ENCODE data around the gene EMX1.

Gene EMX1

GRCh38 chr2:72979896-72980295 lies 62.6 kb downstream of the EMX1 start:
- Mint-ChIP-seq H3K36me3 (ENCODE audit: insufficient read depth) (peaks cover 6% of the 10 kb centered on the region), H3K27ac (ENCODE audit: low read depth) (no peak overlapping the region), H3K4me3 (no peak overlapping the region), H3K4me1 (no peaks in the 10 kb centered on the region), H3K27me3 (no peaks in the 10 kb centered on the region), H3K9me3 (no peaks in the 10 kb centered on the region)
- DNase-seq (ENCODE audit: low spot score in 2 of 2) = no peak
- no peak for ATAC-seq (replicated peaks; ENCODE audit: extremely low read depth, poor library complexity, severe bottlenecking)

- Mint-ChIP-seq H3K36me3 (ENCODE audit: insufficient read depth) (peaks cover 6% of the 10 kb centered on the region), H3K27me3 (no peaks in the 10 kb centered on the region), H3K27ac (ENCODE audit: low read depth) (no peak overlapping the region), H3K4me1 (no peaks in the 10 kb centered on the region), H3K4me3 (no peak overlapping the region), H3K9me3 (no peaks in the 10 kb centered on the region)
- DNase-seq (ENCODE audit: low spot score in 2 of 2) (no peak), ATAC-seq (replicated peaks; ENCODE audit: extremely low read depth, poor library complexity, severe bottlenecking) (no peak)
Measured at GRCh38 chr2:72980535-72981217, 63.4 kb downstream of the EMX1 start.

GRCh38 chr2:72981536-72981935 lies 64.2 kb downstream of the EMX1 start:
- DNase-seq (ENCODE audit: low spot score in 2 of 2) = no peak
- Mint-ChIP-seq H3K4me3 (no peak overlapping the region), H3K4me1 (no peaks in the 10 kb centered on the region), H3K27me3 (no peaks in the 10 kb centered on the region), H3K9me3 (no peaks in the 10 kb centered on the region), H3K36me3 (ENCODE audit: insufficient read depth) (peaks cover 6% of the 10 kb centered on the region), H3K27ac (ENCODE audit: low read depth) (no peak overlapping the region)
- no peak for ATAC-seq (replicated peaks; ENCODE audit: extremely low read depth, poor library complexity, severe bottlenecking)

GRCh38 chr2:72982219-72982618 lies 64.9 kb downstream of the EMX1 start:
- no peaks in the 10 kb centered on the region for H3K9me3 Mint-ChIP-seq
- H3K4me3 Mint-ChIP-seq = no peak overlapping the region
- H3K4me1 Mint-ChIP-seq = no peaks in the 10 kb centered on the region
- ATAC-seq (replicated peaks; ENCODE audit: extremely low read depth, poor library complexity, severe bottlenecking) (no peak), DNase-seq (ENCODE audit: low spot score in 2 of 2) (no peak)
- peaks cover 5% of the 10 kb centered on the region for H3K36me3 Mint-ChIP-seq (ENCODE audit: insufficient read depth)
- no peaks in the 10 kb centered on the region for H3K27me3 Mint-ChIP-seq
- no peak overlapping the region for H3K27ac Mint-ChIP-seq (ENCODE audit: low read depth)

DNA sequence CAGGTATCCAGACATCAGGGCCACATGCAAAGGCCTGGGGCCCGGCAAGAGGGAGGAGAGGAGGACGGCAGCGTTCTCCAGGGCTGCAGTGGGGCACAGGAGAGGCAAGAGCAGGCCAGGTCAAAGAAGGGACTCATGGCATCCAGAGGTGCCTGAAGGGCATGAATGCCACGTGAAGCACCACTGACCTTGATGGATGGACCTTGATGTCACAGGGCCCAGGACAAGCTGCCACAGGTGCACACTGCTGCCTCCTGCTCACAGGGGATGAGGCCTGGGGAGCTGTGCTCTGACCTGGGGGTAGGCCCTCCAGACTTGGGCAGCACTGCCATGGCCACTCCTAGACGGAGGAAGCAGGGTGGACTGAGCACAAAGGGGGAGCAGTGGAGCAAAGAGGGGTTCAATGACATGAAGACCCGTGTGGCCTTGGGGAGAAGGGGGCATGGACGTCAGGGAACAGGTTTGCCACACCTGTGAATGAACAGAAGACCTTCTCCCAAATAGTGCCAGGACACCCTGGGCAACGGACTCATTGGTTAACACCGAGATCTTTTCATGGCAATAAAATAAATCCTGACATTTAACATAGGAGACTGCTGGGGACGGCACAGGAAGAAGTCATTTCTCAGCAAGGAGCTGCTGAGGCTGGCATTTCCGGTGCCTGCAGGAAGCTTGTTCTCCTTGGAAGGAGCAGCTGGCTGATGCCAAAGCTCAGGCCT lies 65.6 kb downstream of the EMX1 start:
- Mint-ChIP-seq H3K27me3 (no peaks in the 10 kb centered on the region), H3K4me3 (no peak overlapping the region)

GRCh38 chr2:72983500-72984161 lies 66.3 kb downstream of the EMX1 start:
- DNase-seq (ENCODE audit: low spot score in 2 of 2) = no peak
- H3K4me3 Mint-ChIP-seq = no peak overlapping the region
- H3K9me3 Mint-ChIP-seq = no peaks in the 10 kb centered on the region
- H3K4me1 Mint-ChIP-seq = no peaks in the 10 kb centered on the region
- no peak for ATAC-seq (replicated peaks; ENCODE audit: extremely low read depth, poor library complexity, severe bottlenecking)
- no peaks in the 10 kb centered on the region for H3K27me3 Mint-ChIP-seq
- no peak overlapping the region for H3K27ac Mint-ChIP-seq (ENCODE audit: low read depth)
- peaks cover 3% of the 10 kb centered on the region for H3K36me3 Mint-ChIP-seq (ENCODE audit: insufficient read depth)

More for the DNA sequence above, 65.6 kb downstream of the EMX1 start:
- DNase-seq (ENCODE audit: low spot score in 2 of 2) = no peak
- Mint-ChIP-seq H3K27ac (ENCODE audit: low read depth) (no peak overlapping the region), H3K4me1 (no peaks in the 10 kb centered on the region), H3K9me3 (no peaks in the 10 kb centered on the region), H3K36me3 (ENCODE audit: insufficient read depth) (peaks cover 4% of the 10 kb centered on the region)
- no peak for ATAC-seq (replicated peaks; ENCODE audit: extremely low read depth, poor library complexity, severe bottlenecking)

DNA sequence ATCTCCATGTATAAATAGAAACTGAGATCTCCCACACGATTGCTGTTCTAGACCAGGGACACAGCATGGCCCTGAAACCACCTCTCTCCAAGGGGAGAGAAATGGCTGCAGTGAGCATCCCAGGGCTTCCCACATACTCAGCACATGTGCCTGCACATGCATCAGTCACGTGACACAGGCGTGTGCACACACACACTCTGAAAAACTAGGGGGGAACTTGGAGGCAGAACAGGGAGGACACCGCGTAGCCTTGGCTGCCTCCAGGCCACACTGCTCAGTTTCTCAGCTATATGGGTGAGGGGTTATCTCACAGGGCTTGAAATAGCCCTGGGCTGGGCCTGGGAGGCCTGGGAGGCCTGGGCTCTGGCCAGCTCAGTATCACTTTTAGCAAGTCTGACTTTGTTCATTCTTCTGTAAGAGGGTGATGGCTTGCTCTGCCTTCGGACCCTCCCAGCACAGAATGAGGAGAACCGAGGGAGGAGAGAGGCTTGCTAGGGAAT lies 66.9 kb downstream of the EMX1 start:
- ATAC-seq (replicated peaks; ENCODE audit: extremely low read depth, poor library complexity, severe bottlenecking) (no peak), DNase-seq (ENCODE audit: low spot score in 2 of 2) (no peak)
- Mint-ChIP-seq H3K4me1 (no peaks in the 10 kb centered on the region), H3K36me3 (ENCODE audit: insufficient read depth) (peaks cover 4% of the 10 kb centered on the region), H3K27ac (ENCODE audit: low read depth) (peak overlapping the region; percentile 20), H3K27me3 (no peaks in the 10 kb centered on the region), H3K4me3 (no peak overlapping the region), H3K9me3 (no peaks in the 10 kb centered on the region)

Measured in central memory CD8-positive, alpha-beta T cell (primary cell).